ENCODE results near the gene WASF2. TPM values are rescaled to one million over a fixed set of nuclear protein-coding genes. Genes with fewer than 3 reads are reported as not detected.

Gene WASF2
- total RNA-seq, 1 experiment from 2014 or later, result 104 TPM

- ATAC-seq (peak; percentile 5), DNase-seq (ENCODE audit: low spot score) (no peak)
- peaks cover 31% of the 10 kb centered on the region for H3K4me1 Mint-ChIP-seq
- ChIA-PET POLR2A (interaction anchor here (1.0 to 2.1 kb wide), 2 partner anchors 10 to 26 kb away, joined by 3 to 7 read pairs; partner anchors contain the start of gene MAP3K6), CTCF (interaction anchor here (0.6 to 5.2 kb wide), 25 partner anchors 8 to 348 kb away, joined by 3 to 44 read pairs (median 5); partner anchors contain the start of genes CD164L2 and MAP3K6)
- peak overlapping the region; percentile 91 for H3K4me3 Mint-ChIP-seq
- H3K27ac Mint-ChIP-seq, result peak overlapping the region; percentile 84
- no peaks in the 10 kb centered on the region for H3K9me3 Mint-ChIP-seq
- H3K36me3 Mint-ChIP-seq, result no peaks in the 10 kb centered on the region
- TF ChIP-seq ZNF423 (CRISPR knock-in tag; IDR thresholded peaks at IDR 0.05) (peak; percentile 89), ATF2 (CRISPR knock-in tag; IDR thresholded peaks at IDR 0.05; ENCODE audit: borderline replicate concordance, low read depth) (no peak)
- TF ChIP-seq, protein P1, sequence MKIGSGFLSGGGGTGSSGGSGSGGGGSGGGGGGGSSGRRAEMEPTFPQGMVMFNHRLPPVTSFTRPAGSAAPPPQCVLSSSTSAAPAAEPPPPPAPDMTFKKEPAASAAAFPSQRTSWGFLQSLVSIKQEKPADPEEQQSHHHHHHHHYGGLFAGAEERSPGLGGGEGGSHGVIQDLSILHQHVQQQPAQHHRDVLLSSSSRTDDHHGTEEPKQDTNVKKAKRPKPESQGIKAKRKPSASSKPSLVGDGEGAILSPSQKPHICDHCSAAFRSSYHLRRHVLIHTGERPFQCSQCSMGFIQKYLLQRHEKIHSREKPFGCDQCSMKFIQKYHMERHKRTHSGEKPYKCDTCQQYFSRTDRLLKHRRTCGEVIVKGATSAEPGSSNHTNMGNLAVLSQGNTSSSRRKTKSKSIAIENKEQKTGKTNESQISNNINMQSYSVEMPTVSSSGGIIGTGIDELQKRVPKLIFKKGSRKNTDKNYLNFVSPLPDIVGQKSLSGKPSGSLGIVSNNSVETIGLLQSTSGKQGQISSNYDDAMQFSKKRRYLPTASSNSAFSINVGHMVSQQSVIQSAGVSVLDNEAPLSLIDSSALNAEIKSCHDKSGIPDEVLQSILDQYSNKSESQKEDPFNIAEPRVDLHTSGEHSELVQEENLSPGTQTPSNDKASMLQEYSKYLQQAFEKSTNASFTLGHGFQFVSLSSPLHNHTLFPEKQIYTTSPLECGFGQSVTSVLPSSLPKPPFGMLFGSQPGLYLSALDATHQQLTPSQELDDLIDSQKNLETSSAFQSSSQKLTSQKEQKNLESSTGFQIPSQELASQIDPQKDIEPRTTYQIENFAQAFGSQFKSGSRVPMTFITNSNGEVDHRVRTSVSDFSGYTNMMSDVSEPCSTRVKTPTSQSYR (CRISPR knock-in tag; IDR thresholded peaks at IDR 0.05), result no peak
- H3K27me3 Mint-ChIP-seq (ENCODE audit: low read depth), result peaks cover 3% of the 10 kb centered on the region; the same call in 1 of the 2 replicates
Observed at GRCh38 chr1:27392778-27393635, 97.0 kb downstream of the WASF2 start.

GRCh38 chr1:27392096-27392777 is 97.7 kb downstream of the WASF2 start, which contains the start of gene GPR3:
TSS of gene GPR3 (plus strand) at chr1:27392622. CDS start at chr1:27393799, 1,177 bp downstream.
- DNase-seq (ENCODE audit: low spot score), result peak; percentile 96
- POLR2A ChIA-PET, result interaction anchor here (2.1 kb wide), 1 partner anchor 25 kb away, joined by 7 read pairs; the partner anchor contains the start of gene MAP3K6
- Mint-ChIP-seq H3K27me3 (ENCODE audit: low read depth) (peaks cover 4% of the 10 kb centered on the region), H3K9me3 (no peaks in the 10 kb centered on the region), H3K27ac (peak within 1 kb of the TSS; percentile 95), H3K4me3 (peak within 1 kb of the TSS; percentile 91), H3K36me3 (no peaks in the 10 kb centered on the region), H3K4me1 (peaks cover 24% of the 10 kb centered on the region)
- CTCF ChIA-PET, result interaction anchor here (0.7 to 13.1 kb wide), 17 partner anchors 10 to 347 kb away, joined by 3 to 260 read pairs (median 8); partner anchors contain the start of genes CD164L2 and SYTL1
- ATAC-seq, result peak; percentile 72
- no peak for TF ChIP-seq JUN (CRISPR knock-in tag; IDR thresholded peaks at IDR 0.05)
- TF ChIP-seq ZNF138 (CRISPR knock-in tag; conservative IDR thresholded peaks at IDR 0.05), result no peak
- TF ChIP-seq, protein P2, sequence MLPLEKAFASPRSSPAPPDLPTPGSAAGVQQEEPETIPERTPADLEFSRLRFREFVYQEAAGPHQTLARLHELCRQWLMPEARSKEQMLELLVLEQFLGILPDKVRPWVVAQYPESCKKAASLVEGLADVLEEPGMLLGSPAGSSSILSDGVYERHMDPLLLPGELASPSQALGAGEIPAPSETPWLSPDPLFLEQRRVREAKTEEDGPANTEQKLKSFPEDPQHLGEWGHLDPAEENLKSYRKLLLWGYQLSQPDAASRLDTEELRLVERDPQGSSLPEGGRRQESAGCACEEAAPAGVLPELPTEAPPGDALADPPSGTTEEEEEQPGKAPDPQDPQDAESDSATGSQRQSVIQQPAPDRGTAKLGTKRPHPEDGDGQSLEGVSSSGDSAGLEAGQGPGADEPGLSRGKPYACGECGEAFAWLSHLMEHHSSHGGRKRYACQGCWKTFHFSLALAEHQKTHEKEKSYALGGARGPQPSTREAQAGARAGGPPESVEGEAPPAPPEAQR (CRISPR knock-in tag; IDR thresholded peaks at IDR 0.05), result no peak
- TF ChIP-seq SMAD4 (CRISPR knock-in tag; IDR thresholded peaks at IDR 0.05), result no peak
- TF ChIP-seq ZNF416 (CRISPR knock-in tag; IDR thresholded peaks at IDR 0.05), result no peak
- TF ChIP-seq ZNF232 (CRISPR knock-in tag; IDR thresholded peaks at IDR 0.05), result 0 out of 2 replicates have a peak, but pooled peaks have one; percentile 62
- TF ChIP-seq NFYB (CRISPR knock-in tag; conservative IDR thresholded peaks at IDR 0.05; ENCODE audit: low read depth), result peak; percentile 72
- no peak; the same call in 1 of the 2 replicates for TF ChIP-seq MYBL2 (CRISPR knock-in tag; IDR thresholded peaks at IDR 0.05)
- TF ChIP-seq SOX15 (CRISPR knock-in tag; IDR thresholded peaks at IDR 0.05), result no peak
- TF ChIP-seq GRHL2 (CRISPR knock-in tag; IDR thresholded peaks at IDR 0.05; ENCODE audit: insufficient replicate concordance, severe bottlenecking), result no peak
- TF ChIP-seq, protein P3, sequence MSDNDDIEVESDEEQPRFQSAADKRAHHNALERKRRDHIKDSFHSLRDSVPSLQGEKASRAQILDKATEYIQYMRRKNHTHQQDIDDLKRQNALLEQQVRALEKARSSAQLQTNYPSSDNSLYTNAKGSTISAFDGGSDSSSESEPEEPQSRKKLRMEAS (CRISPR knock-in tag; IDR thresholded peaks at IDR 0.05), result peak; percentile 60
- 0 out of 2 replicates have a peak, but pooled peaks have one; percentile 70 for TF ChIP-seq KAT7 (CRISPR knock-in tag; IDR thresholded peaks at IDR 0.05; ENCODE audit: borderline replicate concordance)
- TF ChIP-seq CREB1 (CRISPR knock-in tag; IDR thresholded peaks at IDR 0.05), result no peak
- 0 out of 2 replicates have a peak, but pooled peaks have one; percentile 16 for TF ChIP-seq USF2 (CRISPR knock-in tag; IDR thresholded peaks at IDR 0.05)
- TF ChIP-seq, protein P4, sequence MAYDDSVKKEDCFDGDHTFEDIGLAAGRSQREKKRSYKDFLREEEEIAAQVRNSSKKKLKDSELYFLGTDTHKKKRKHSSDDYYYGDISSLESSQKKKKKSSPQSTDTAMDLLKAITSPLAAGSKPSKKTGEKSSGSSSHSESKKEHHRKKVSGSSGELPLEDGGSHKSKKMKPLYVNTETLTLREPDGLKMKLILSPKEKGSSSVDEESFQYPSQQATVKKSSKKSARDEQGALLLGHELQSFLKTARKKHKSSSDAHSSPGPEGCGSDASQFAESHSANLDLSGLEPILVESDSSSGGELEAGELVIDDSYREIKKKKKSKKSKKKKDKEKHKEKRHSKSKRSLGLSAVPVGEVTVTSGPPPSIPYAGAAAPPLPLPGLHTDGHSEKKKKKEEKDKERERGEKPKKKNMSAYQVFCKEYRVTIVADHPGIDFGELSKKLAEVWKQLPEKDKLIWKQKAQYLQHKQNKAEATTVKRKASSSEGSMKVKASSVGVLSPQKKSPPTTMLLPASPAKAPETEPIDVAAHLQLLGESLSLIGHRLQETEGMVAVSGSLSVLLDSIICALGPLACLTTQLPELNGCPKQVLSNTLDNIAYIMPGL (CRISPR knock-in tag; IDR thresholded peaks at IDR 0.05), result no peak
- peak; percentile 83 for TF ChIP-seq CREM (CRISPR knock-in tag; IDR thresholded peaks at IDR 0.05)

All from WTC11 (cell line).